K562 (cell line): ENCODE measurements around the gene ST6GAL1. TPM values are rescaled to one million over a fixed set of nuclear protein-coding genes. Genes with fewer than 3 reads are reported as not detected.

Experiments
- ATAC-seq: fragments of 200-7000 bp; cut with Tn5 transposase; 3 replicates; pipeline ENCODE4 v1.9.1; 2020; ENCODE audit warnings: moderate library complexity
- BruUV-seq: library from RNA; stranded (reverse); fragments of 400-500 nt; replicated peaks from 2 replicates; lab custom pipeline; 2021; lab: Mats Ljungman, UMichigan
- CTCF ChIA-PET: fragments of 300-600 bp; formaldehyde crosslinking; extraction: SDS; loops from one replicate; lab custom pipeline; 2021; ENCODE audit warnings: low intra/inter-chr PET ratio; lab: Yijun Ruan, JAX
- POLR2A ChIA-PET: fragments of 300-600, 350-650 bp; sonication (Branson Sonifier 250); formaldehyde crosslinking; extraction: SDS; loops from one replicate; lab custom pipeline; 2021; ENCODE audit warnings: antibody characterized with exemption, inconsistent platforms; lab: Yijun Ruan, JAX
- DNase-seq, 4 experiments: peaks; one replicate each; pipeline versions ENCODE4 v3.0.0 to v3.0.0-alpha.2; 2011 to 2018; ENCODE audit warnings: low spot score in 3 of 4, mixed read lengths in 3 of 4; ENCODE audit errors: extremely low read depth in 1 of 4
- FAIRE-seq: peaks from 2 replicates; lab custom pipeline; 2011; peaks lifted over from hg19 to GRCh38; lab: Jason Lieb, UNC
- H2AFZ ChIP-seq: 2 replicates; pipeline ENCODE4 v1.6.0; 2011; ENCODE audit warnings: low read depth, low read length, control low read depth, inconsistent platforms
- H3K27ac ChIP-seq: fragments of 200-600 bp; 3 replicates; pipeline ENCODE4 v1.8.0; 2011; ENCODE audit warnings: low read depth, mild to moderate bottlenecking, control low read depth, inconsistent platforms, low read length, moderate library complexity, mixed read lengths; ENCODE audit errors: extremely low read depth
- H3K27me3 ChIP-seq, 2 experiments: fragments of 300-600 bp in 1 of 2; 2 replicates in 1 of 2; 3 replicates in 1 of 2; pipeline versions ENCODE4 v1.6.0 to v1.8.0; 2011; ENCODE audit warnings: inconsistent platforms in 2 of 2, low read length in 2 of 2, mild to moderate bottlenecking in 1 of 2, mixed read lengths in 1 of 2, moderate library complexity in 1 of 2; ENCODE audit not compliant: control insufficient read depth in 2 of 2, insufficient read depth in 2 of 2
- H3K36me3 ChIP-seq: fragments of 300-600 bp; 3 replicates; pipeline ENCODE4 v1.8.0; 2011; ENCODE audit warnings: mild to moderate bottlenecking, low read length, inconsistent platforms; ENCODE audit not compliant: control insufficient read depth, insufficient read depth
- H3K4me1 ChIP-seq, 2 experiments: fragments of 200-600 bp in 1 of 2; replicated peaks in 1 of 2; 2 replicates in 1 of 2; 3 replicates in 1 of 2; pipeline versions ENCODE4 v1.5.1 to v1.8.0; 2011; ENCODE audit warnings: inconsistent platforms in 2 of 2, low read length in 2 of 2, mild to moderate bottlenecking in 1 of 2, mixed read lengths in 1 of 2, moderate library complexity in 1 of 2; ENCODE audit not compliant: control insufficient read depth in 2 of 2, insufficient read depth in 2 of 2
- H3K4me2 ChIP-seq: 2 replicates; pipeline ENCODE4 v1.6.1; 2011; ENCODE audit warnings: low read length, control low read depth, inconsistent platforms, mixed read lengths; ENCODE audit not compliant: insufficient read depth
- H3K4me3 ChIP-seq: fragments of 200-600 bp; sonication (generic), shearing (Covaris generic); 2 replicates; pipeline ENCODE4 v1.5.1; 2016; ENCODE audit warnings: control low read depth, inconsistent platforms
- H3K79me2 ChIP-seq: fragments of 200-600 bp; 3 replicates; pipeline ENCODE4 v1.8.0; 2011; ENCODE audit warnings: low read length, inconsistent platforms; ENCODE audit not compliant: control insufficient read depth, insufficient read depth
- H3K9ac ChIP-seq, 2 experiments: 2 replicates each; pipeline versions ENCODE4 v1.6.0 to v1.6.1; 2011; ENCODE audit warnings: low read depth in 2 of 2, low read length in 2 of 2, control low read depth in 1 of 2, inconsistent platforms in 1 of 2, mild to moderate bottlenecking in 1 of 2, mixed read lengths in 1 of 2; ENCODE audit not compliant: insufficient read depth in 1 of 2
- H3K9me1 ChIP-seq: one replicate; pipeline ENCODE4 v1.6.0; 2011; ENCODE audit warnings: inconsistent platforms, mild to moderate bottlenecking, low read length, moderate library complexity; ENCODE audit not compliant: control insufficient read depth, insufficient read depth
- H3K9me3 ChIP-seq: replicated peaks from 2 replicates; pipeline ENCODE4 v1.5.1; 2011; ENCODE audit warnings: low read depth, low read length, inconsistent platforms; ENCODE audit not compliant: control insufficient read depth, insufficient read depth
- H4K20me1 ChIP-seq: replicated peaks from 2 replicates; pipeline ENCODE4 v1.6.1; 2011; ENCODE audit warnings: low read length, inconsistent platforms, mixed read lengths; ENCODE audit not compliant: control insufficient read depth, insufficient read depth
- FOXJ3 ChIP-seq: sonication (generic); formaldehyde crosslinking; IDR thresholded peaks from 2 replicates; pipeline ENCODE4 v1.4.0; 2020; ENCODE audit warnings: mild to moderate bottlenecking, missing genetic modification reagents
- KDM5B ChIP-seq: fragments of 200-600 bp; sonication (generic); IDR thresholded peaks from 2 replicates; pipeline ENCODE4 v1.6.1; 2012; ENCODE audit warnings: low read depth, mild to moderate bottlenecking, moderate library complexity, low read length, control low read depth, inconsistent platforms; ENCODE audit not compliant: insufficient replicate concordance
- NFIC ChIP-seq: fragments of 450-650 bp; IDR thresholded peaks from 2 replicates; pipeline ENCODE4 v1.6.1; 2017; ENCODE audit warnings: mild to moderate bottlenecking, inconsistent platforms
- NFYB ChIP-seq: IDR thresholded peaks from 2 replicates; pipeline ENCODE4 v1.6.1; 2011; ENCODE audit warnings: mild to moderate bottlenecking, moderate library complexity; ENCODE audit not compliant: insufficient read length; ENCODE audit errors: extremely low read depth
- PURB ChIP-seq: sonication (generic); formaldehyde crosslinking; IDR thresholded peaks from 2 replicates; pipeline ENCODE4 v1.9.0; 2021; ENCODE audit warnings: low read depth, mild to moderate bottlenecking, missing genetic modification reagents
- RUNX1 ChIP-seq: sonication (generic); IDR thresholded peaks from 2 replicates; pipeline ENCODE4 v1.6.1; 2016; ENCODE audit warnings: antibody characterized with exemption, low read depth
- SMARCA5 ChIP-seq: fragments of 450-650 bp; IDR thresholded peaks from 2 replicates; pipeline ENCODE4 v1.6.1; 2016
- YY1 ChIP-seq, 3 experiments: IDR thresholded peaks; 2 replicates each; pipeline ENCODE4 v1.6.1; 2011; ENCODE audit warnings: low read length in 2 of 3, mild to moderate bottlenecking in 2 of 3, moderate library complexity in 2 of 3, borderline replicate concordance in 1 of 3, control low read depth in 1 of 3, low read depth in 1 of 3; ENCODE audit not compliant: insufficient read depth in 3 of 3, insufficient replicate concordance in 2 of 3, control insufficient read depth in 1 of 3, insufficient read length in 1 of 3; ENCODE audit errors: extremely low read depth in 1 of 3
- ZNF24 ChIP-seq: fragments of 450-650 bp; IDR thresholded peaks from 2 replicates; pipeline ENCODE4 v1.6.1; 2016
- ZNF57 ChIP-seq: fragments of 450-650 bp; formaldehyde crosslinking; IDR thresholded peaks from 2 replicates; pipeline ENCODE4 v1.4.0; 2020; ENCODE audit warnings: mild to moderate bottlenecking, moderate library complexity
- ZNF668 ChIP-seq: fragments of 250-450 bp; sonication (Bioruptor Pico); IDR thresholded peaks from 2 replicates; pipeline ENCODE4 v1.8.0; 2022; ENCODE audit warnings: mild to moderate bottlenecking, inconsistent platforms
- WGBS: fragments of 100-300 bp; shearing (Covaris generic); methylation state at CpG from one replicate; pipeline ENCODE4 v1.1.6; 2016; ENCODE audit warnings: low coverage, mixed read lengths; ENCODE audit not compliant: insufficient coverage; ENCODE audit errors: missing lambda C conversion rate; 5-methylcytosine and 5-hydroxymethylcytosine counted together
- in situ Hi-C: fragments of 300-500 bp; cut with MboI; formaldehyde crosslinking; loops from 4 replicates; pipeline ENCODE4 v1.15.0; 2018; ENCODE audit warnings: inconsistent platforms, mixed read lengths
- intact Hi-C: fragments of 100-400 bp; cut with micrococcal nuclease; formaldehyde crosslinking; loops from 2 replicates; pipeline ENCODE4 v1.14.2; 2022
- polyA plus RNA-seq, 8 experiments: library from polyadenylated mRNA; depleted of rRNA in 4 of 8; stranded (reverse) in 5 of 8; unstranded in 3 of 8; fragments of >200 nt; fragmentation: Nextera tagmentation in 2 of 8; fragmentation: Illumina TruSeq in 1 of 8; extraction: Ambion mirVana in 2 of 8; extraction: Trizol in 1 of 8; gene quantifications; 2 replicates each; pipeline versions ENCODE4 v1.2.1 to v1.2.3, GENCODE V29; 2011 to 2014; ENCODE audit warnings: inconsistent platforms in 1 of 8, missing spikeins in 1 of 8
- total RNA-seq, 7 experiments: library from RNA; depleted of rRNA in 6 of 7; stranded (reverse); fragments of >200 nt in 6 of 7; fragmentation: Illumina TruSeq in 2 of 7; extraction: Trizol in 2 of 7; gene quantifications; 2 replicates each; pipeline versions ENCODE4 v1.2.1 to v1.2.3, GENCODE V29; 2011 to 2021; ENCODE audit warnings: low replicate concordance in 1 of 7
- TF ChIP-seq, protein P1 (sequence below): IDR thresholded peaks from 3 replicates; pipeline ENCODE4 v1.6.1; 2011; ENCODE audit warnings: borderline replicate concordance, mild to moderate bottlenecking, moderate library complexity; ENCODE audit not compliant: insufficient read length; ENCODE audit errors: extremely low read depth
- TF ChIP-seq, protein P2 (sequence below): sonication (generic); formaldehyde crosslinking; IDR thresholded peaks from 2 replicates; pipeline ENCODE4 v1.8.1; 2023; ENCODE audit warnings: mild to moderate bottlenecking, missing genetic modification reagents
- TF ChIP-seq, protein P3 (sequence below): fragments of 250-450 bp; sonication (Bioruptor Pico); IDR thresholded peaks from 2 replicates; pipeline ENCODE4 v1.8.0; 2021; ENCODE audit warnings: moderate library complexity, mild to moderate bottlenecking, inconsistent platforms
- TF ChIP-seq, protein P4 (sequence below): fragments of 450-650 bp; formaldehyde crosslinking; IDR thresholded peaks from 2 replicates; pipeline ENCODE4 v1.4.0; 2020; ENCODE audit warnings: mild to moderate bottlenecking, moderate library complexity

Gene ST6GAL1
- total and polyA plus RNA-seq, 9 of the 15 experiments (the other 6 are each of a cell fraction or from before 2014, with no cell fraction given): 31.9 to 145 (median 71.0) TPM

DNA sequence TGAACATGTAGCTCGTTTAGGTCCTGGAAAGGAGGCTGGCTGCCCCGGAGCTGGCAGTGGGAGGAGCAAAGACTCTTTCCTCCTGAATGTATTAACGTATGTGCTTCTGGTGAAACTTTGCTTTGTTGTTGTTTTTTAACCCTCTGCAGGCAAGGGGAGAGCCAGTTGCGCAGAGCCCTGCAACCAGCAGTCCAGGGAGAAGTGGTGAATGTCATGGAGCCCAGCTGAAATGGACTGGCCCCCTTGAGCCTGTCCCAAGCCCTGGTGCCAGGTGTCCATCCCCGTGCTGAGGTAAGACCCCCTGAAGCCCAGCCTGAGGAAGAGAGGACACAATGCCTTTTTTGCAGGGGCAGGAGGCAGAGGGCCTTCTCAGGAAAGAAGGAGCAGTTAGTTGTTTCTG, 33.3 kb downstream of the ST6GAL1 start:
- ATAC-seq: no peak
- no TSS peak for BruUV-seq
- Histone ChIP-seq H4K20me1 (peaks cover 4% of the 10 kb centered on the region), H2AFZ (no peak overlapping the region), H3K27me3 (no peaks in the 10 kb centered on the region), H3K4me3 (no peak overlapping the region), H3K9me1 (no peaks in the 10 kb centered on the region), H3K9ac (no peak overlapping the region), H3K9me3 (no peaks in the 10 kb centered on the region), H3K79me2 (peaks cover 21% of the 10 kb centered on the region), H3K4me2 (no peak overlapping the region), H3K36me3 (peaks cover 65% of the 10 kb centered on the region), H3K4me1 (peaks cover 5 to 10% of the 10 kb centered on the region in 2 experiments; a peak in 3 of 5 replicates), H3K27ac (no peak overlapping the region)
- no peak for DNase-seq
- in situ Hi-C loops (no loop called here), intact Hi-C loops (no loop called here)
- FAIRE-seq: no peak
- CTCF ChIA-PET: no interaction called here
- 83% methylated on average over 5 of the region's 5 CpGs for WGBS
- POLR2A ChIA-PET: interaction anchor here (0.6 kb wide), 1 partner anchor 333 kb away, joined by 4 read pairs; no protein-coding TSS in a partner anchor
- TF ChIP-seq, protein P1, sequence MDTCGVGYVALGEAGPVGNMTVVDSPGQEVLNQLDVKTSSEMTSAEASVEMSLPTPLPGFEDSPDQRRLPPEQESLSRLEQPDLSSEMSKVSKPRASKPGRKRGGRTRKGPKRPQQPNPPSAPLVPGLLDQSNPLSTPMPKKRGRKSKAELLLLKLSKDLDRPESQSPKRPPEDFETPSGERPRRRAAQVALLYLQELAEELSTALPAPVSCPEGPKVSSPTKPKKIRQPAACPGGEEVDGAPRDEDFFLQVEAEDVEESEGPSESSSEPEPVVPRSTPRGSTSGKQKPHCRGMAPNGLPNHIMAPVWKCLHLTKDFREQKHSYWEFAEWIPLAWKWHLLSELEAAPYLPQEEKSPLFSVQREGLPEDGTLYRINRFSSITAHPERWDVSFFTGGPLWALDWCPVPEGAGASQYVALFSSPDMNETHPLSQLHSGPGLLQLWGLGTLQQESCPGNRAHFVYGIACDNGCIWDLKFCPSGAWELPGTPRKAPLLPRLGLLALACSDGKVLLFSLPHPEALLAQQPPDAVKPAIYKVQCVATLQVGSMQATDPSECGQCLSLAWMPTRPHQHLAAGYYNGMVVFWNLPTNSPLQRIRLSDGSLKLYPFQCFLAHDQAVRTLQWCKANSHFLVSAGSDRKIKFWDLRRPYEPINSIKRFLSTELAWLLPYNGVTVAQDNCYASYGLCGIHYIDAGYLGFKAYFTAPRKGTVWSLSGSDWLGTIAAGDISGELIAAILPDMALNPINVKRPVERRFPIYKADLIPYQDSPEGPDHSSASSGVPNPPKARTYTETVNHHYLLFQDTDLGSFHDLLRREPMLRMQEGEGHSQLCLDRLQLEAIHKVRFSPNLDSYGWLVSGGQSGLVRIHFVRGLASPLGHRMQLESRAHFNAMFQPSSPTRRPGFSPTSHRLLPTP: no peak
- TF ChIP-seq NFIC (no peak), ZNF57 (no peak), FOXJ3 (CRISPR knock-in tag) (no peak), ZNF24 (no peak), NFYB (no peak), PURB (CRISPR knock-in tag) (no peak), ZNF668 (CRISPR knock-in tag) (no peak), KDM5B (no peak), RUNX1 (no peak), YY1 (IDR thresholded peaks at IDR 0.05; ENCODE audit: borderline replicate concordance in 1 of 3, control insufficient read depth in 1 of 3, extremely low read depth in 1 of 3, insufficient read depth in 3 of 3, insufficient read length in 1 of 3, insufficient replicate concordance in 2 of 3, low read depth in 1 of 3, low read length in 2 of 3) (no peak), SMARCA5 (no peak)
- TF ChIP-seq, protein P2, sequence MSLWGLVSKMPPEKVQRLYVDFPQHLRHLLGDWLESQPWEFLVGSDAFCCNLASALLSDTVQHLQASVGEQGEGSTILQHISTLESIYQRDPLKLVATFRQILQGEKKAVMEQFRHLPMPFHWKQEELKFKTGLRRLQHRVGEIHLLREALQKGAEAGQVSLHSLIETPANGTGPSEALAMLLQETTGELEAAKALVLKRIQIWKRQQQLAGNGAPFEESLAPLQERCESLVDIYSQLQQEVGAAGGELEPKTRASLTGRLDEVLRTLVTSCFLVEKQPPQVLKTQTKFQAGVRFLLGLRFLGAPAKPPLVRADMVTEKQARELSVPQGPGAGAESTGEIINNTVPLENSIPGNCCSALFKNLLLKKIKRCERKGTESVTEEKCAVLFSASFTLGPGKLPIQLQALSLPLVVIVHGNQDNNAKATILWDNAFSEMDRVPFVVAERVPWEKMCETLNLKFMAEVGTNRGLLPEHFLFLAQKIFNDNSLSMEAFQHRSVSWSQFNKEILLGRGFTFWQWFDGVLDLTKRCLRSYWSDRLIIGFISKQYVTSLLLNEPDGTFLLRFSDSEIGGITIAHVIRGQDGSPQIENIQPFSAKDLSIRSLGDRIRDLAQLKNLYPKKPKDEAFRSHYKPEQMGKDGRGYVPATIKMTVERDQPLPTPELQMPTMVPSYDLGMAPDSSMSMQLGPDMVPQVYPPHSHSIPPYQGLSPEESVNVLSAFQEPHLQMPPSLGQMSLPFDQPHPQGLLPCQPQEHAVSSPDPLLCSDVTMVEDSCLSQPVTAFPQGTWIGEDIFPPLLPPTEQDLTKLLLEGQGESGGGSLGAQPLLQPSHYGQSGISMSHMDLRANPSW (CRISPR knock-in tag): no peak
- TF ChIP-seq, protein P3, sequence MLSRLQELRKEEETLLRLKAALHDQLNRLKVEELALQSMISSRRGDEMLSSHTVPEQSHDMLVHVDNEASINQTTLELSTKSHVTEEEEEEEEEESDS (CRISPR knock-in tag): no peak
- TF ChIP-seq, protein P4, sequence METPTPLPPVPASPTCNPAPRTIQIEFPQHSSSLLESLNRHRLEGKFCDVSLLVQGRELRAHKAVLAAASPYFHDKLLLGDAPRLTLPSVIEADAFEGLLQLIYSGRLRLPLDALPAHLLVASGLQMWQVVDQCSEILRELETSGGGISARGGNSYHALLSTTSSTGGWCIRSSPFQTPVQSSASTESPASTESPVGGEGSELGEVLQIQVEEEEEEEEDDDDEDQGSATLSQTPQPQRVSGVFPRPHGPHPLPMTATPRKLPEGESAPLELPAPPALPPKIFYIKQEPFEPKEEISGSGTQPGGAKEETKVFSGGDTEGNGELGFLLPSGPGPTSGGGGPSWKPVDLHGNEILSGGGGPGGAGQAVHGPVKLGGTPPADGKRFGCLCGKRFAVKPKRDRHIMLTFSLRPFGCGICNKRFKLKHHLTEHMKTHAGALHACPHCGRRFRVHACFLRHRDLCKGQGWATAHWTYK (CRISPR knock-in tag): no peak
